HCT116 (cell line): Measurements from ENCODE around the gene CD63. TPM values are rescaled to one million over a fixed set of nuclear protein-coding genes. Genes with fewer than 3 reads are reported as not detected.

Source experiments
- ATAC-seq: fragments of 200-7000 bp; cut with Tn5 transposase; 2 replicates; pipeline ENCODE4 v1.9.1; 2020; ENCODE audit warnings: mild to moderate bottlenecking, moderate library complexity
- BruUV-seq: library from RNA; stranded (reverse); fragments of 400-500 nt; replicated peaks from 2 replicates; lab custom pipeline; 2021; lab: Mats Ljungman, UMichigan
- CTCF ChIA-PET: fragments of 300-600 bp; sonication (Branson Sonifier 250); formaldehyde crosslinking; loops from one replicate; lab custom pipeline; 2021; ENCODE audit warnings: antibody characterized with exemption; lab: Charles Lee
- POLR2A ChIA-PET: fragments of 300-600, 350-600 bp; sonication (Branson Sonifier 250); formaldehyde crosslinking; loops from one replicate; lab custom pipeline; 2021; ENCODE audit warnings: antibody characterized with exemption; lab: Charles Lee
- RAD21 ChIA-PET, 2 experiments: fragments of 300-600 bp; sonication (Branson Sonifier 250); formaldehyde crosslinking; loops; one replicate each; lab custom pipeline; 2023; ENCODE audit warnings: low total read pairs in 2 of 2; ENCODE audit not compliant: uncharacterized antibody in 2 of 2, unreplicated experiment in 2 of 2, low non-redundant PET in 1 of 2; lab: Charles Lee
- DNase-seq: peaks from one replicate; pipeline ENCODE4 v3.0.0-alpha.2; 2010; ENCODE audit warnings: low read depth, low spot score
- H2AFZ ChIP-seq: fragments of 200-600 bp; shearing (Covaris generic), sonication (generic); 2 replicates; pipeline ENCODE4 v1.6.1; 2017; ENCODE audit warnings: low read depth, mixed run types, mixed read lengths, antibody characterized with exemption, low read length; ENCODE audit not compliant: poor library complexity, severe bottlenecking
- H3K27ac ChIP-seq: 2 replicates; pipeline ENCODE4 v1.5.1; 2012; ENCODE audit warnings: low read depth, low read length
- H3K27me3 ChIP-seq: fragments of 200-600 bp; sonication (generic); 2 replicates; pipeline ENCODE4 v1.6.1; 2016; ENCODE audit warnings: mixed run types, low read length, mixed read lengths; ENCODE audit not compliant: insufficient read depth
- H3K36me3 ChIP-seq, 2 experiments: fragments of 200-500 bp in 1 of 2; fragments of 200-600 bp in 1 of 2; sonication (Bioruptor generic) in 1 of 2; sonication (generic) in 1 of 2; 2 replicates each; pipeline versions ENCODE4 v1.5.1 to v1.6.1; 2014 to 2016; ENCODE audit warnings: low read length in 2 of 2, inconsistent platforms in 1 of 2, mixed read lengths in 1 of 2, mixed run types in 1 of 2; ENCODE audit not compliant: insufficient read depth in 2 of 2, control insufficient read depth in 1 of 2
- H3K4me1 ChIP-seq, 2 experiments: fragments of 200-600 bp in 1 of 2; sonication (generic) in 1 of 2; 2 replicates each; pipeline versions ENCODE4 v1.5.1 to v1.6.1; 2012 to 2017; ENCODE audit warnings: low read length in 2 of 2, inconsistent platforms in 1 of 2, mild to moderate bottlenecking in 1 of 2, mixed read lengths in 1 of 2, mixed run types in 1 of 2, moderate library complexity in 1 of 2; ENCODE audit not compliant: insufficient read depth in 2 of 2, control insufficient read depth in 1 of 2
- H3K4me2 ChIP-seq: fragments of 200-600 bp; sonication (generic); 2 replicates; pipeline ENCODE4 v1.6.1; 2017; ENCODE audit warnings: mixed run types, low read length, mixed read lengths
- H3K4me3 ChIP-seq, 2 experiments: fragments of 200-600 bp in 1 of 2; sonication (generic) in 1 of 2; replicated peaks in 1 of 2; 2 replicates each; pipeline ENCODE4 v1.5.1; 2011 to 2016; ENCODE audit warnings: low read length in 2 of 2, control low read depth in 1 of 2, low read depth in 1 of 2, mild to moderate bottlenecking in 1 of 2, mixed read lengths in 1 of 2, mixed run types in 1 of 2
- H3K79me2 ChIP-seq: fragments of 200-600 bp; sonication (generic); 2 replicates; pipeline ENCODE4 v1.6.1; 2017; ENCODE audit warnings: mild to moderate bottlenecking, mixed run types, low read length, moderate library complexity, mixed read lengths; ENCODE audit not compliant: insufficient read depth
- H3K9ac ChIP-seq: fragments of 200-600 bp; sonication (generic); 2 replicates; pipeline ENCODE4 v1.6.1; 2016; ENCODE audit warnings: low read length, mixed read lengths
- H3K9me2 ChIP-seq: fragments of 200-600 bp; sonication (generic), shearing (Covaris generic); 2 replicates; pipeline ENCODE4 v1.6.1; 2017; ENCODE audit warnings: mixed run types, mild to moderate bottlenecking, moderate library complexity; ENCODE audit not compliant: insufficient read depth
- H3K9me3 ChIP-seq, 2 experiments: fragments of 200-500 bp in 1 of 2; fragments of 200-600 bp in 1 of 2; sonication (Bioruptor generic) in 1 of 2; sonication (generic) in 1 of 2; 2 replicates each; pipeline ENCODE4 v1.6.1; 2014 to 2017; ENCODE audit warnings: low read length in 2 of 2, mixed read lengths in 2 of 2, inconsistent platforms in 1 of 2, low read depth in 1 of 2, mild to moderate bottlenecking in 1 of 2, mixed run types in 1 of 2, moderate library complexity in 1 of 2; ENCODE audit not compliant: control insufficient read depth in 1 of 2, insufficient read depth in 1 of 2
- H4K20me1 ChIP-seq: fragments of 200-600 bp; sonication (generic), shearing (Covaris generic); 2 replicates; pipeline ENCODE4 v1.6.1; 2017; ENCODE audit warnings: mixed run types, mild to moderate bottlenecking, moderate library complexity; ENCODE audit not compliant: insufficient read depth
- ATF3 ChIP-seq: IDR thresholded peaks from 2 replicates; pipeline ENCODE4 v1.6.1; 2012
- FOSL1 ChIP-seq: IDR thresholded peaks from 2 replicates; pipeline ENCODE4 v1.6.1; 2012; ENCODE audit warnings: low read depth
- JUND ChIP-seq: IDR thresholded peaks from 2 replicates; pipeline ENCODE4 v1.6.1; 2012
- POLR2A ChIP-seq: IDR thresholded peaks from 2 replicates; pipeline ENCODE4 v1.7.0; 2011; ENCODE audit warnings: borderline replicate concordance; ENCODE audit not compliant: insufficient read depth, insufficient read length; ENCODE audit errors: extremely low read depth
- intact Hi-C: fragments of 100-400 bp; cut with micrococcal nuclease; formaldehyde crosslinking; loops from 2 replicates; pipeline ENCODE4 v1.10.0; 2022
- total RNA-seq: library from RNA; stranded (reverse); gene quantifications from one replicate; pipeline ENCODE4 v1.2.1, GENCODE V29; 2021; ENCODE audit not compliant: unreplicated experiment
- TF ChIP-seq, protein P1 (sequence below), 3 experiments: fragments of 200-600 bp in 1 of 3; sonication (generic) in 1 of 3; IDR thresholded peaks in 2 of 3; conservative IDR thresholded peaks in 1 of 3; 2 replicates each; pipeline ENCODE4 v1.5.1; 2012 to 2017; ENCODE audit warnings: low read depth in 2 of 3, low read length in 2 of 3, antibody characterized with exemption in 1 of 3, borderline replicate concordance in 1 of 3, control low read depth in 1 of 3, mild to moderate bottlenecking in 1 of 3, mixed read lengths in 1 of 3, mixed run types in 1 of 3, moderate library complexity in 1 of 3; ENCODE audit not compliant: insufficient read depth in 1 of 3

The CD63 gene
- total RNA-seq, 1 experiment from 2014 or later, result 355 TPM

GRCh38 chr12:55767156-55767555 lies 38.3 kb upstream of the CD63 start (continued):
- no peak for TF ChIP-seq POLR2A

GRCh38 chr12:55765736-55766290 lies 37.0 kb upstream of the CD63 start:
- no TSS peak for BruUV-seq

GRCh38 chr12:55762646-55763045 lies 33.8 kb upstream of the CD63 start:
- Histone ChIP-seq H3K36me3 (peaks cover 18 to 35% of the 10 kb centered on the region in 2 experiments), H3K4me1 (no peaks in the 10 kb centered on the region), H3K79me2 (peaks cover 9% of the 10 kb centered on the region; the same call in 1 of the 2 replicates), H2AFZ (no peak overlapping the region), H3K4me2 (no peak overlapping the region), H3K4me3 (no peak overlapping the region), H3K9me3 (no peaks in the 10 kb centered on the region), H4K20me1 (no peaks in the 10 kb centered on the region), H3K27me3 (no peaks in the 10 kb centered on the region), H3K9ac (no peak overlapping the region), H3K27ac (no peak overlapping the region), H3K9me2 (no peaks in the 10 kb centered on the region)
- POLR2A ChIA-PET, result no interaction called here
- no peak for DNase-seq
- ATAC-seq, result no peak
- intact Hi-C loops, result no loop called here
- CTCF ChIA-PET, result interaction anchor here (0.9 to 1.0 kb wide), 2 partner anchors 24 to 26 kb away, joined by 3 to 4 read pairs; no protein-coding TSS in a partner anchor
- BruUV-seq, result no TSS peak
- TF ChIP-seq FOSL1 (no peak), JUND (no peak)
- TF ChIP-seq, protein P1, sequence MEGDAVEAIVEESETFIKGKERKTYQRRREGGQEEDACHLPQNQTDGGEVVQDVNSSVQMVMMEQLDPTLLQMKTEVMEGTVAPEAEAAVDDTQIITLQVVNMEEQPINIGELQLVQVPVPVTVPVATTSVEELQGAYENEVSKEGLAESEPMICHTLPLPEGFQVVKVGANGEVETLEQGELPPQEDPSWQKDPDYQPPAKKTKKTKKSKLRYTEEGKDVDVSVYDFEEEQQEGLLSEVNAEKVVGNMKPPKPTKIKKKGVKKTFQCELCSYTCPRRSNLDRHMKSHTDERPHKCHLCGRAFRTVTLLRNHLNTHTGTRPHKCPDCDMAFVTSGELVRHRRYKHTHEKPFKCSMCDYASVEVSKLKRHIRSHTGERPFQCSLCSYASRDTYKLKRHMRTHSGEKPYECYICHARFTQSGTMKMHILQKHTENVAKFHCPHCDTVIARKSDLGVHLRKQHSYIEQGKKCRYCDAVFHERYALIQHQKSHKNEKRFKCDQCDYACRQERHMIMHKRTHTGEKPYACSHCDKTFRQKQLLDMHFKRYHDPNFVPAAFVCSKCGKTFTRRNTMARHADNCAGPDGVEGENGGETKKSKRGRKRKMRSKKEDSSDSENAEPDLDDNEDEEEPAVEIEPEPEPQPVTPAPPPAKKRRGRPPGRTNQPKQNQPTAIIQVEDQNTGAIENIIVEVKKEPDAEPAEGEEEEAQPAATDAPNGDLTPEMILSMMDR (IDR thresholded peaks at IDR 0.05 in 2 of 3, conservative IDR thresholded peaks at IDR 0.05 in 1 of 3; ENCODE audit: borderline replicate concordance in 1 of 3, insufficient read depth in 1 of 3, low read depth in 2 of 3, low read length in 2 of 3), result no peak
- RAD21 ChIA-PET, result interaction anchor here in 1 of 2 experiments (0.5 kb wide), 1 partner anchor 947 kb away, joined by 3 read pairs; no protein-coding TSS in a partner anchor

More at GRCh38 chr12:55765736-55766290, 37.0 kb upstream of the CD63 start:
- H3K27ac ChIP-seq, result no peak overlapping the region
- no peak overlapping the region for H3K4me2 ChIP-seq
- H3K4me1 ChIP-seq, result no peaks in the 10 kb centered on the region
- no peak for DNase-seq
- ChIA-PET RAD21 (no interaction called here), CTCF (no interaction called here), POLR2A (no interaction called here)
- H3K9me3 ChIP-seq, result no peaks in the 10 kb centered on the region
- no peak overlapping the region for H3K4me3 ChIP-seq
- no peaks in the 10 kb centered on the region for H4K20me1 ChIP-seq
- H3K79me2 ChIP-seq, result peaks cover 9% of the 10 kb centered on the region; the same call in 1 of the 2 replicates
- no peak overlapping the region for H3K9ac ChIP-seq
- intact Hi-C loops, result no loop called here
- no peak for ATAC-seq
- no peak overlapping the region for H2AFZ ChIP-seq
- peaks cover 10 to 13% of the 10 kb centered on the region in 2 experiments; a peak in 3 of 4 replicates for H3K36me3 ChIP-seq
- H3K27me3 ChIP-seq, result no peaks in the 10 kb centered on the region
- TF ChIP-seq ATF3 (no peak), JUND (0 out of 2 replicates have a peak, but pooled peaks have one; percentile 9)
- H3K9me2 ChIP-seq, result no peaks in the 10 kb centered on the region
